Colonic mucosa (tissue), 4 donors: ENCODE measurements around the gene FKBP6. TPM values are rescaled to one million over a fixed set of nuclear protein-coding genes. Genes with fewer than 3 reads are reported as not detected.

ENCODE experiments used
- DNase-seq: peaks from one replicate; pipeline ENCODE4 v3.0.0-alpha.2; 2020
- H3K27ac ChIP-seq: fragments of 200-600 bp; one replicate; pipeline ENCODE4 v1.8.0; 2021
- H3K27me3 ChIP-seq: fragments of 200-600 bp; one replicate; pipeline ENCODE4 v1.8.0; 2021
- H3K36me3 ChIP-seq: fragments of 200-600 bp; one replicate; pipeline ENCODE4 v1.8.0; 2021
- H3K4me1 ChIP-seq: fragments of 200-600 bp; one replicate; pipeline ENCODE4 v1.8.0; 2021; ENCODE audit warnings: mild to moderate bottlenecking
- H3K4me3 ChIP-seq: fragments of 200-600 bp; one replicate; pipeline ENCODE4 v1.8.0; 2021
- H3K9ac ChIP-seq, 2 donors: one replicate each; pipeline ENCODE4 v1.7.0; 2013; ENCODE audit warnings: control low read depth in 2 of 2, low read depth in 2 of 2, low read length in 2 of 2
- H3K9me3 ChIP-seq: fragments of 200-600 bp; one replicate; pipeline ENCODE4 v1.8.0; 2021
- intact Hi-C: fragments of 100-400 bp; cut with DNase I; formaldehyde crosslinking; loops from one replicate; pipeline ENCODE4 v1.14.1; 2022
- total RNA-seq, 2 donors: library from RNA; stranded (reverse); fragmentation: NEBNext Ultra II Directional in 1 of 2; extraction: Animal tissue kit (Norgen Biotek cat#: 25700) in 1 of 2; gene quantifications; one replicate each; pipeline ENCODE4 v1.2.1, GENCODE V29; 2021
- TF ChIP-seq, protein P1 (sequence below): fragments of 200-600 bp; IDR thresholded peaks from one replicate; pipeline ENCODE4 v1.8.0; 2022; ENCODE audit warnings: antibody characterized with exemption, mild to moderate bottlenecking
- donor health status: healthy.
- donor health status: DM: no; HTN: no; CAD: no.
- donor health status: DM: no; HTN: no; CAD: no.

FKBP6 gene
- total RNA-seq, 2 donors from 2014 or later: not detected

DNA sequence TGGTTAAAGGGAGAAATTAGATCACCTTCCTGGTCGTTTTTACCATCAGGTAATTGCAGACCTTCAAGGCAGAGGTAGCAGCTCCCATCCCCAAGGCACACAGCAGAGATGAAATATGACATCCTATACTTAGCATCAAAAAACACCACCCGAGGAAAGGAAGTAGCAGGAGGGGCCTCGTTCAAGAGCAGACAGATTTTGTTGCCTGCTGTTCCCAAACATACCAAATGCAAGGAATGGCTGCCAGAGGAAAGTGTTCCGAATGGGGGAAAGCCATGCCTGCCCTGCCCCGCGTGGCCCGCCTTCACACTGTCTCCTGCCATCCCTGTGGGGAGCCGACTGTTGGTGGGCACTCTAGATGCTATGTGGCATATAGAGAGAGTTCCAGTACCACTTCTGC is 18.0 kb downstream of the FKBP6 start:
- Histone ChIP-seq H3K9me3 (no peaks in the 10 kb centered on the region), H3K4me3 (no peak overlapping the region), H3K9ac (no peak overlapping the region), H3K36me3 (no peaks in the 10 kb centered on the region), H3K27me3 (no peaks in the 10 kb centered on the region), H3K4me1 (no peaks in the 10 kb centered on the region), H3K27ac (no peak overlapping the region)
- TF ChIP-seq, protein P1, sequence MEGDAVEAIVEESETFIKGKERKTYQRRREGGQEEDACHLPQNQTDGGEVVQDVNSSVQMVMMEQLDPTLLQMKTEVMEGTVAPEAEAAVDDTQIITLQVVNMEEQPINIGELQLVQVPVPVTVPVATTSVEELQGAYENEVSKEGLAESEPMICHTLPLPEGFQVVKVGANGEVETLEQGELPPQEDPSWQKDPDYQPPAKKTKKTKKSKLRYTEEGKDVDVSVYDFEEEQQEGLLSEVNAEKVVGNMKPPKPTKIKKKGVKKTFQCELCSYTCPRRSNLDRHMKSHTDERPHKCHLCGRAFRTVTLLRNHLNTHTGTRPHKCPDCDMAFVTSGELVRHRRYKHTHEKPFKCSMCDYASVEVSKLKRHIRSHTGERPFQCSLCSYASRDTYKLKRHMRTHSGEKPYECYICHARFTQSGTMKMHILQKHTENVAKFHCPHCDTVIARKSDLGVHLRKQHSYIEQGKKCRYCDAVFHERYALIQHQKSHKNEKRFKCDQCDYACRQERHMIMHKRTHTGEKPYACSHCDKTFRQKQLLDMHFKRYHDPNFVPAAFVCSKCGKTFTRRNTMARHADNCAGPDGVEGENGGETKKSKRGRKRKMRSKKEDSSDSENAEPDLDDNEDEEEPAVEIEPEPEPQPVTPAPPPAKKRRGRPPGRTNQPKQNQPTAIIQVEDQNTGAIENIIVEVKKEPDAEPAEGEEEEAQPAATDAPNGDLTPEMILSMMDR: no peak
- no peak for DNase-seq
- intact Hi-C loops: no loop called here

DNA sequence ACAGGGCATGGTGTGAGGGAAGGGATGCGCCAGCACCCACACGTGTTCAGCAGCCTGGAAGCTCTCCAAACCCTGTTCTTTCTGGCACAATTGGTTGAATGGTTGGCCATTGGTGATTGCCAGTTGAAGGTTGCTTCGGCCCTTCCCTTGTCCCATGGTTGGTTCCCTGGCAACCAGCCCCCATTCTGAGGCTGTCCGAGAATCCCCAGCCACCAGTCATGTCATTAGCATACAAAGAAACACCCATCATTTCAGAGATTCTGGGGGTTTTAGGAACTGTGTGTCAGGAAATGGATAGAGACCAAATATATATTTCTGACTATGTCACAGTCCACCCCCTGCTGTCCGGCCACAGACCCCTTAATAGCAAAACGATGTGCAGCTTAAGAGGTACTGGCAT is 21.8 kb downstream of the FKBP6 start:
- Histone ChIP-seq H3K4me3 (no peak overlapping the region), H3K27me3 (no peaks in the 10 kb centered on the region), H3K36me3 (no peaks in the 10 kb centered on the region), H3K9me3 (no peaks in the 10 kb centered on the region), H3K4me1 (no peaks in the 10 kb centered on the region), H3K9ac (no peak overlapping the region), H3K27ac (no peak overlapping the region)
- TF ChIP-seq, protein P1: no peak
- no peak for DNase-seq
- intact Hi-C loops: no loop called here

DNA sequence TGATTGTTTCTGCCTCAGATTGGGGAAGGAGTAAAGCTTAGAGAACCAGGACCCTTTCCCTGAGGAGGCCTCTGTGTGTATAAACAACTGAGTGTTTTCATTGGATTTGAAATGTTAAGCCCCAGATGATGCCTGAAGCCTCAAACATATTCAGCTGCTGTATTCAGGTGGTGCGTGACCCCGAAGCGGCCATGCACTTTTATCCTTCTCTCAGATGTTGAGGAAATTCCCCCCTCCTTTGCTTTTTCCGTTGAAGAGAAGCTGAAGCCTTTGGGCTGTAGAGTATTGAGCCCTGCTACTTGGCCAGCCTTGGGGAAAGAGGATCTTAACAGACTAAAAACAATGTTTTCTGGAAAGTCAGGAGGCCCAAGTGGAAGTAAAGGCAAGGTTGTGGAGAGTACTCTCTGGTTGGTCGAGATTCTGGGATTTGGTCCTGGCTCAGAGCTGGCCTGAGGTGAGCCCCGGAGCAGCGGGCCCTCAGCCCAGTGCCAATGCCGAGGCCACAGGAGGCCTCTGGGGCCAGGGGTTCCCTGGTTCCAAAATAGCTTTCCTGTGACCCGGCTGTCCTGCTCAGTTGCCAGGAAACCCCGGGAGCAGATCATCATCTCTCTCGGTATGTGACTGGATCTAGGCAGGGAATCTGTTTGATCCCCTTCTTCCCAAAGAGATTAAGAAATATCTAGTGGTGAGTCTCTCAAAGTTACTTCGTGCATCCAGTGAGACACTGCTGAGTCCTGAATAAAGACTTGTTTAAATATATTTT is 22.5 kb downstream of the FKBP6 start:
- no peaks in the 10 kb centered on the region for H3K36me3 ChIP-seq
- intact Hi-C loops: no loop called here
- no peaks in the 10 kb centered on the region for H3K27me3 ChIP-seq
- H3K4me3 ChIP-seq: no peak overlapping the region
- no peaks in the 10 kb centered on the region for H3K9me3 ChIP-seq
- H3K27ac ChIP-seq: no peak overlapping the region
- no peaks in the 10 kb centered on the region for H3K4me1 ChIP-seq
- no peak overlapping the region for H3K9ac ChIP-seq
- no peak for DNase-seq
- TF ChIP-seq, protein P1: no peak

DNA sequence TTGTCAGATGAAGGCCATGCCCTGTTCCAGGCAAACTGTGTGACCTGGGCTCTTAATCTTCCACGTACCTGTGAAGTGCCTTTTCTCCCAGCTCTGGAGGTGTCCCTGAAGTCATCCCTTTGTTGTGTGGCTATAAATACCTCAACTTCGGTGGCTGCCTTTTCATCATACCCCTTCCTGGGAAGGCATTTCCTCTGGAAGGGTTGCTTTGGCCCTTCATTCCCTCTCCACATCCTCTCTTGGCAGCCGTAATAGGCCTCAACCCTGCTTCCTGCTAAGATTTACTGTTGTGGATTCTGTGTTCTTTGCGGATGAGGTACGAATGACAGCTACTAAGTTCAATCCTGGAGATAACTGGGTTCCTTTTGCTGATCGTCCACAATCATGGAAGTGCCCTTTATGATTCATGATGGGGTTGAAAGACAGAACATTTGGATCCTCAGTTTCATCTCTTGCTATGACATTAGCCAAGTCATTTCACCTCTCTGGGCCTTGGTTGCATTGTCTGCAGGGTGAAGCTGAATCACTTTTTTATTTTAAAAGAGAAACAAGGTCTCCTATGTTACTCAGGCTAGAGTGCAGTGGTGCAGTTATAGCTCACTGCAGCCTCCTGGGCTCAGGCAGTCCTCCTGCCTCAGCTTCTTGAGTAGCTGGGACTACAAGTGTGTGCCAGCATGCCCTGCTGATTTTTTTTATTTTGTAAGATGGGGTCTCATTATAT is 23.6 kb downstream of the FKBP6 start:
- Histone ChIP-seq H3K27ac (no peak overlapping the region), H3K9me3 (no peaks in the 10 kb centered on the region), H3K9ac (no peak overlapping the region), H3K4me3 (no peak overlapping the region), H3K4me1 (no peaks in the 10 kb centered on the region), H3K27me3 (no peaks in the 10 kb centered on the region), H3K36me3 (no peaks in the 10 kb centered on the region)
- DNase-seq: no peak
- intact Hi-C loops: no loop called here
- TF ChIP-seq, protein P1: no peak

DNA sequence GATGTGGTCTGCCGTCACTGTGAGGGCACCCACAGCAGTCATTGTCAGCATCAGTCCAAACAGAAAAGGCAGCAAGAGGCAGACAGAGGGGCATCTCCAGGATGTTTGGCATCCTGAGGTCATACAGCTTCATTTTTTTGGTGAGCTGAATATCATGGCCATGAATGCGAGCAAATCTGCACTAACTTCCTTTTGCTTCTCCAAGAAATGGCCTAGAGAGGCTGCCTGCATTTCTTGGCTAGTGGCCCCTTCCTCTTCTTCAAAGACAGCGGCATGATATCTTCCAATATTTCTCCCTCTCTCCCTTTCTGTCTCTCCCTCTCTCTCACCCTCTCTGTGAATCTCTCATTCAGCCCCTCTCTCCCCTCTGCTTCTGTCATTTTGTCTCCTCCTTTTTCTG is 24.8 kb downstream of the FKBP6 start:
- no peak overlapping the region for H3K4me3 ChIP-seq
- no peaks in the 10 kb centered on the region for H3K4me1 ChIP-seq
- H3K9ac ChIP-seq: no peak overlapping the region
- H3K27me3 ChIP-seq: no peaks in the 10 kb centered on the region
- no peak overlapping the region for H3K27ac ChIP-seq
- TF ChIP-seq, protein P1: no peak
- no peaks in the 10 kb centered on the region for H3K9me3 ChIP-seq
- H3K36me3 ChIP-seq: no peaks in the 10 kb centered on the region
- DNase-seq: no peak
- intact Hi-C loops: no loop called here
